ENCODE results near the gene SPCS1.

SPCS1 gene

DNA sequence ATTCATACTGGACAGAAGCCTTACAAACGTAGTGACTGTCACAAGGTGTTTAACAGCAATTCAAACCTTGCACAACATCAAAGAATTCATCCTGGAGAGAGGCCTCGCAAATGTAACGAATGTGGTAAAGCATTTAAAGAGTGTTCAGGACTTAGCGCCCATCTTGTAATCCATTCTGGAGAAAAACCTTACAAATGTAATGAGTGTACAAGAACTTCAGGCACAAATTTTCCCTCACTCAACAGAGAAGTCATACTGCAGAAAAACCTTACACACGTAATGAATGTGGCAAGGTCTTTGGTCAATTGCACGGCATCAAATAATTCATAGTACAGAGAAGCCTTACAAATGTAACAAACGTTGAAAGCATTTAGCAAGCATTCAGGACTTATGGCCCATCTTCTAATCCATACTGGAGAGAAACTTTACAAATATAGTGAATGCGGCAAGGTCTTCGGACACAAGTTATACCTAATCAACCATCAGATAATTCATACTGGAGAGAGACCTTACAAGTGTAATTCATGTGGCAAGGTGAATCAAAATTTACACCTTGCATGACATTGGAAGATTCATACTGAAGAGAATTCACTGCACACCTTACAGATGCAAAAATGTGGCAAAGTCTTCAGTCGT is 27.5 kb downstream of the SPCS1 start:
- no peak for DNase-seq (ENCODE audit: low read depth)

DNA sequence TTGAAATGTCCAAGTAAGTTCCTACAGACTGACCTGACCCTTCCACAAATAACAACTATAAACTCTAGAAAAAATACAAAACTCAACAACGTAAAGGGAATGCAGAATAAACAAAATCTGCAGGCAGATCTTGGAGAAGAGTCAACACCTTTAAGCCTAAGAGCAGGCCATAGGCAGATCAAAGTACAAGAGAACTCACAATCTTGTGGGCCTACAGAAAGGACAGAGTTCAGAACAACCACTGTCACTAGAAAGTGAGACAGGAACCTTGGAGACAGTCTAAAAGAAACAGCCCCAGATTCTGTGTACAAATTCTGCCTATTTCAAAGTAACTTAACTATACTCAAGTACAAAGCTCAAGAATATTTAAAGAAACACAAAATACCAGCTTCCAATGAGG is 33.8 kb downstream of the SPCS1 start:
- no peak for DNase-seq (ENCODE audit: low read depth)

DNA sequence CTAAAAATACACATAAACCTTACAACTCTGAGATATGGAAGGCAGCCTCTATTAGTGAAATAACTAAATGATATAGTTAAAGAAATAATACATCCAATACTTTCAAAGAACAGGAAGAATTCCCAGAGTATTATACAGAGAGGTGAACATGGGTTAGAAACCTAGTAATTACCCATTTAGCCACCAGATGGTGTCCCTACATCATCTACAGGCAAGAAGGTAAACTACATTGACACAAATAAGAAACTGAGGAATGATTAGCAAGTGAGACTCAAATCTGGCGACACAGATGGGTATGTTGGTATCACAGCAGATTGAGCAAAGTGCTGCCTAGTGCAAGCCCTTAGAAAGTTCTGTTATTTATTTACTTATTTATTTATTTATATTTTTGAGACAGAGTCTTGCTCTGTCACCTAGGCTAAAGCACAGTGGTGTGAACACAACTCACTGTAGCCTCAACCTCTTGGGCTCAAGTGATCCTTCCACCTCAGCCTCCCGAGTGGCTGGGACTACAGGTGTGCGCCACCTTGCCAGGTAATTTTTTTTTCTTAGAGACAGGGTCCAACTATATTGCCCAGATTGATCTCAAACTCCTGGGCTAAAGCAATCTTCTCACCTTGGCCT is 36.6 kb downstream of the SPCS1 start:
- DNase-seq (ENCODE audit: low read depth), result no peak

DNA sequence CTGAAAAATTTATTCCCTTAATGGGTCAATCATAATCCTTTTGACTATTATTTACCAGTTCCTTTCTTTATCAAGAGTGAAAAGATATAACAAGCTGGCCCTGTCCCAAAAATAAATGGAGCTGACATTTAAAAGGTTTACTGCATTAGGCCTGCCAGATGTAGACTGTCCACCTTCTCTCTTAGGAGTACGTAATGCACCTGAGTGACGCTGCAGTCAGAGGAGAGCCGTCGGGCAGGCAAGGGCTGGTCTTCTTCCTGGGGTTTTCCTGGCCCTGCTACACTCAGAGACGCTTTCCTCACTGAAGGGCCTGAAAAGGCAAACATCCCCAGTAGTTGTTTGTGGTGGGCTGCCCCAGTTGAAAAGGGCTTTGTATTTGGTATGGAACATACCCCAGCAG is 37.2 kb downstream of the SPCS1 start:
- DNase-seq (ENCODE audit: low read depth), result no peak

DNA sequence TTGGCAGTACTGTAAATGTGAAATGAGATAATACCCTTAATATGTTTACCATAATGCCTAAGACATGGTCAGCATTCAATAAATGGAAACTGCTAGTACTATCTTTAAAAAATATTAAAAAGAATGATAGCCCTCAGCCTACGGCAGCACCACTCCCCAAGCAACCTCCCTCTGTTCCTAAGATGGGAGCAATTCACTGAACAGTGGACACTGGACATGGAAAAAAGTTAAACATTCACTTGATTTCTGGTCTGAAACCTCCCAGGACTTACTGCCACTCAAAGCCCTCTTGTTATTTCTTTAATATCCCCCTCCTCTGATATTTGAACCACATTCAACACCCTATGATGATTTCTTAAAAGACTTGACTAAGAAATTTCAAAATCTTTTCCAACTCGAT is 37.8 kb downstream of the SPCS1 start:
- DNase-seq (ENCODE audit: low read depth), result no peak

DNA sequence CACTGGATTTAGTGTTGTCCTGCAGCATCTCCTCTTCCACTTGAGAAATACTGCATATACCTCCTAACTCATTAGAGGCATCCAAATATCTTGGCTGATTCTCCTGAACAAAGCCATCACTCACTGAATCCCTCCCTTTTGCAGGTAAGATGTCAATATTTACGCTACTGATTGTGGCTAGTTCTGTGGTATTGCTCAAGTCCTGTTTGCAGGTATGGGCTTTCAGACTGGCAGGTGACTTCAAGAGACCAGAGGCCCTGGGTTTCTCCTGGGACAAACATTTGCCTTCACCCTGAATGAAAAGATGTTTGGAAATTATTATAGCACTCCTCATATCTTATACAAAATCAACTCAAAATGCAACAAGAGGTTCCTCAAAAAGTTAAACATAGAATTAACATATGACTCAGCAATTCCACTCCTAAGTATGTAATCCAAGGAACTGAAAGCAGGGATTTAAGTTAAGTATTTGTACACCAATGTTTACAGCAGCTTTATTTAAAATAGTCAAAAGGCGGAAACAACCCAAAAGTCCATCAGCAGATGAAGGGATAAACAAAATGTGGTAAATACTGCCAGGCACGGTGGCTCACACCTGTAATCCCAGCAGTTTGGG is 46.2 kb downstream of the SPCS1 start:
- DNase-seq (ENCODE audit: low read depth), result no peak

DNA sequence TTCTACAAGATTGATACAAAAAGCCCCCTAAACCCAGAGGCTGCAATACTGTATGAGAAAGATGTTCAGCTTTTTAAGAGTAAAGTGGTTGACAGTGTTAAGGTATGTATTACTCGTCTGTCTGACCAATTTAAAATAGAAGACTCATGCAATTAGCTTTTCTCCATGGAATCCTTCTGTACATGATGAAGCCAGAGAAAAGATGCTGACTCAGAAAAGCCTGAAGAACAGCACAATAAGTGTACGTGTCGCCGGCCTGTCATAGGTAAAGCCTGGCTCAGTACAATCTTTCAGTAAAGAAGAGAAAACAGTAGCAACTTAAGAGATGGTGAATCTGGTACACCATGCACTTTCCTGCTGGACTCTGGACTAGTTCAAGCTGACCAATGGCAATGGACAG is 48.5 kb downstream of the SPCS1 start:
- DNase-seq (ENCODE audit: low read depth), result no peak

DNA sequence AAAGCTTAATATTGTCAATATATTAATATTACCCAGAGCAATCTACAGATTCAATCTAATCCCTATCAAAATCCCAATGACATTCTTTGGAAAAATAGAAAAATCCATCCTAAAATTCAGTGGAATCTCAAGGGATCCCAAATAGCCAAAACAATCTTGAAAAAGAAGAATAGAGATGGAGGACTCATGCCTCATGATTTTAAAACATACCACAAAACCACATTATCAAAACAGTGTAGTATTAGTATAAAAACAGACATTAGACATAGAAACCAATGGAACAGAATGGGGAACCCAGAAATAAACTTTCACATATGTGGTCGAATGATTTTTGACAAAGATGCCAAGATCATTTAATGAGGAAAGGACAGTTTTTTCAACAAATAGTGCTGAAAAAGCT is 50.2 kb downstream of the SPCS1 start:
- no peak for DNase-seq (ENCODE audit: low read depth)
